ENCODE data around the gene SMAD9. TPM values are rescaled to one million over a fixed set of nuclear protein-coding genes. Genes with fewer than 3 reads are reported as not detected.

The SMAD9 gene
- polyA plus RNA-seq, 1 of the 3 experiments (the other 2 are of a cell fraction) = 3.1 TPM

DNA sequence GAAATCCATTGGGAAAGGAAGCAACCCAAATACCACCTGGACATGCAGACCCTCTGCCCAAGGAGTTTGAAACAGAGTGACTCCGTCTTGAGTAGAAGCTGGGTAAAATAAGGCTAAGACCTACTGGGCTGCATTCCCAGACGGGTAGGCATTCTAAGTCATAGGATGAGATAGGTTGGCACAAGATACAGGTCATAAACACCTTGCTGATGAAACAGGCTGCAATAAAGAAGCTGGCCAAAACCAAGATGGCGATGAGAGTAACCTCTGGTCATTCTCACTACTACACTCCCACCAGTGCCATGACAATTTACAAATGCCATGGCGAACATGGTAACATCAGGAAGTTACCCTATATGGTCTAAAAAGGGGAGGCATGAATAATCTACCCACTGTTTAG is 60.8 kb downstream of the SMAD9 start:
- Histone ChIP-seq H3K36me3 (replicated peaks in 1 of 2; ENCODE audit: control insufficient read depth in 1 of 2, insufficient read depth in 2 of 2, low read length in 1 of 2) (peaks cover 4 to 26% of the 10 kb centered on the region in 2 experiments), H3K4me3 (ENCODE audit: low read depth in 2 of 2, low read length in 1 of 2) (no peak overlapping the region), H3K27me3 (ENCODE audit: insufficient read depth) (no peaks in the 10 kb centered on the region), H4K20me1 (ENCODE audit: insufficient read depth) (no peaks in the 10 kb centered on the region), H3K9me3 (no peaks in the 10 kb centered on the region), H3K9me2 (no peaks in the 10 kb centered on the region), H3K79me2 (ENCODE audit: insufficient read depth) (peaks cover 8% of the 10 kb centered on the region; the same call in 1 of the 2 replicates), H2AFZ (ENCODE audit: low read depth) (no peak overlapping the region), H3F3A (replicated peaks; ENCODE audit: insufficient read depth) (no peaks in the 10 kb centered on the region), H3K9ac (no peak overlapping the region), H3K4me1 (ENCODE audit: control insufficient read depth in 1 of 2, insufficient read depth in 2 of 2, low read depth in 1 of 2, low read length in 1 of 2) (peaks cover 0 to 8% of the 10 kb centered on the region in 2 experiments; a peak in 1 of 4 replicates), H3K4me2 (no peak overlapping the region), H3K27ac (ENCODE audit: low read depth in 2 of 2, low read length in 1 of 2) (no peak overlapping the region)
- ChIA-PET CTCF (interaction anchor here (0.8 to 17.7 kb wide), 19 partner anchors 10 to 171 kb away, joined by 3 to 275 read pairs (median 5); no protein-coding TSS in a partner anchor), POLR2A (interaction anchor here (1.4 kb wide), 1 partner anchor 122 kb away, joined by 5 read pairs; no protein-coding TSS in a partner anchor)
- DNase-seq = no peak
- no peak for TF ChIP-seq MEF2A (IDR thresholded peaks at IDR 0.05; ENCODE audit: borderline replicate concordance, low read depth)
- no peak for TF ChIP-seq NRF1 (IDR thresholded peaks at IDR 0.05; ENCODE audit: low read depth, low read length)
- TF ChIP-seq YY1 (IDR thresholded peaks at IDR 0.05; ENCODE audit: low read depth) = no peak
- TF ChIP-seq JUND (IDR thresholded peaks at IDR 0.05) = no peak
- no peak for TF ChIP-seq FOSL2 (IDR thresholded peaks at IDR 0.05; ENCODE audit: borderline replicate concordance, low read depth)
- TF ChIP-seq, protein P1, sequence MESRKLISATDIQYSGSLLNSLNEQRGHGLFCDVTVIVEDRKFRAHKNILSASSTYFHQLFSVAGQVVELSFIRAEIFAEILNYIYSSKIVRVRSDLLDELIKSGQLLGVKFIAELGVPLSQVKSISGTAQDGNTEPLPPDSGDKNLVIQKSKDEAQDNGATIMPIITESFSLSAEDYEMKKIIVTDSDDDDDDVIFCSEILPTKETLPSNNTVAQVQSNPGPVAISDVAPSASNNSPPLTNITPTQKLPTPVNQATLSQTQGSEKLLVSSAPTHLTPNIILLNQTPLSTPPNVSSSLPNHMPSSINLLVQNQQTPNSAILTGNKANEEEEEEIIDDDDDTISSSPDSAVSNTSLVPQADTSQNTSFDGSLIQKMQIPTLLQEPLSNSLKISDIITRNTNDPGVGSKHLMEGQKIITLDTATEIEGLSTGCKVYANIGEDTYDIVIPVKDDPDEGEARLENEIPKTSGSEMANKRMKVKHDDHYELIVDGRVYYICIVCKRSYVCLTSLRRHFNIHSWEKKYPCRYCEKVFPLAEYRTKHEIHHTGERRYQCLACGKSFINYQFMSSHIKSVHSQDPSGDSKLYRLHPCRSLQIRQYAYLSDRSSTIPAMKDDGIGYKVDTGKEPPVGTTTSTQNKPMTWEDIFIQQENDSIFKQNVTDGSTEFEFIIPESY (IDR thresholded peaks at IDR 0.05; ENCODE audit: borderline replicate concordance, low read depth) = no peak
- no peak for TF ChIP-seq CHD2 (IDR thresholded peaks at IDR 0.05; ENCODE audit: low read length, partially characterized antibody)
- no peak for TF ChIP-seq RAD21 (IDR thresholded peaks at IDR 0.05; ENCODE audit: low read length)
- no peak for TF ChIP-seq RCOR1 (IDR thresholded peaks at IDR 0.05; ENCODE audit: low read length)
- no peak for TF ChIP-seq TCF12 (IDR thresholded peaks at IDR 0.05)
- TF ChIP-seq MXI1 (IDR thresholded peaks at IDR 0.05; ENCODE audit: low read depth, low read length) = no peak
- TF ChIP-seq POLR2AphosphoS5 (IDR thresholded peaks at IDR 0.05; ENCODE audit: low read depth, low read length) = no peak
- no peak for TF ChIP-seq SMC3 (IDR thresholded peaks at IDR 0.05; ENCODE audit: low read depth, low read length)
- TF ChIP-seq SIN3A (IDR thresholded peaks at IDR 0.05; ENCODE audit: borderline replicate concordance, low read depth, low read length) = no peak
- no peak for TF ChIP-seq USF2 (IDR thresholded peaks at IDR 0.05; ENCODE audit: borderline replicate concordance, low read depth, low read length)
- no peak for TF ChIP-seq EZH2phosphoT487 (IDR thresholded peaks at IDR 0.05; ENCODE audit: borderline replicate concordance, low read depth)
- no peak for TF ChIP-seq PBX3 (IDR thresholded peaks at IDR 0.05)
- TF ChIP-seq TEAD4 (IDR thresholded peaks at IDR 0.05; ENCODE audit: borderline replicate concordance, insufficient read depth) = no peak
- WGBS (ENCODE audit: low lambda C conversion rate) = 100% methylated on average over 4 of the region's 4 CpGs
